HepG2 (cell line): ENCODE results near the gene GPC6. TPM values are rescaled to one million over a fixed set of nuclear protein-coding genes. Genes with fewer than 3 reads are reported as not detected.

Source experiments
- ATAC-seq: fragments of 200-7000 bp; cut with Tn5 transposase; 3 replicates; pipeline ENCODE4 v1.9.1; 2020; ENCODE audit warnings: mild to moderate bottlenecking, moderate library complexity
- BruUV-seq: library from RNA; stranded (reverse); fragments of 400-500 nt; replicated peaks from 2 replicates; lab custom pipeline; 2021; lab: Mats Ljungman, UMichigan
- CTCF ChIA-PET: fragments of 300-600 bp; formaldehyde crosslinking; extraction: SDS; loops from one replicate; lab custom pipeline; 2021; ENCODE audit warnings: low total read pairs, inconsistent platforms, low intra/inter-chr PET ratio; lab: Yijun Ruan, JAX
- POLR2A ChIA-PET: fragments of 350-600 bp; sonication (Branson Sonifier 250); formaldehyde crosslinking; loops from one replicate; lab custom pipeline; 2020; ENCODE audit warnings: antibody characterized with exemption, inconsistent platforms; lab: Yijun Ruan, JAX
- DNase-seq: peaks from one replicate; pipeline ENCODE4 v3.0.0-alpha.2; 2015; ENCODE audit warnings: low spot score
- FAIRE-seq: peaks from 3 replicates; lab custom pipeline; 2011; peaks lifted over from hg19 to GRCh38; lab: Jason Lieb, UNC
- H2AFZ ChIP-seq: one replicate; pipeline ENCODE4 v1.6.1; 2011; ENCODE audit warnings: low read length, inconsistent platforms
- H3K27ac ChIP-seq: fragments of 300-600 bp; 3 replicates; pipeline ENCODE4 v1.8.0; 2011; ENCODE audit warnings: mixed run types, mild to moderate bottlenecking, mixed read lengths, low read length, inconsistent platforms; ENCODE audit not compliant: insufficient read depth; ENCODE audit errors: extremely low read length
- H3K27me3 ChIP-seq, 2 experiments: fragments of 200-600 bp in 1 of 2; 2 replicates in 1 of 2; 3 replicates in 1 of 2; pipeline versions ENCODE4 v1.6.0 to v1.8.0; 2011; ENCODE audit warnings: low read length in 2 of 2, mild to moderate bottlenecking in 2 of 2, moderate library complexity in 2 of 2, inconsistent platforms in 1 of 2; ENCODE audit not compliant: insufficient read depth in 2 of 2, control insufficient read depth in 1 of 2
- H3K36me3 ChIP-seq, 2 experiments: fragments of 200-600 bp in 1 of 2; replicated peaks in 1 of 2; 2 replicates in 1 of 2; 3 replicates in 1 of 2; pipeline versions ENCODE4 v1.5.1 to v1.8.0; 2011; ENCODE audit warnings: low read length in 2 of 2, inconsistent platforms in 1 of 2; ENCODE audit not compliant: insufficient read depth in 2 of 2, control insufficient read depth in 1 of 2
- H3K4me1 ChIP-seq: 2 replicates; pipeline ENCODE4 v1.5.1; 2012; ENCODE audit warnings: low read length, inconsistent platforms; ENCODE audit not compliant: insufficient read depth
- H3K4me2 ChIP-seq: 2 replicates; pipeline ENCODE4 v1.6.0; 2011; ENCODE audit warnings: low read depth, low read length, inconsistent platforms
- H3K4me3 ChIP-seq, 3 experiments: fragments of 200-600 bp in 1 of 3; sonication (generic), shearing (Covaris generic) in 1 of 3; replicated peaks in 1 of 3; 2 replicates each; pipeline ENCODE4 v1.5.1; 2011 to 2016; ENCODE audit warnings: low read length in 3 of 3, inconsistent platforms in 2 of 3, low read depth in 2 of 3, mild to moderate bottlenecking in 2 of 3, control low read depth in 1 of 3, mixed read lengths in 1 of 3; ENCODE audit not compliant: insufficient read depth in 1 of 3
- H3K79me2 ChIP-seq: one replicate; pipeline ENCODE4 v1.6.1; 2011; ENCODE audit warnings: low read length, inconsistent platforms; ENCODE audit not compliant: insufficient read depth
- H3K9ac ChIP-seq: 2 replicates; pipeline ENCODE4 v1.6.0; 2011; ENCODE audit warnings: mild to moderate bottlenecking, low read depth, low read length, inconsistent platforms; ENCODE audit not compliant: insufficient read depth
- H3K9me3 ChIP-seq: 2 replicates; pipeline ENCODE4 v1.5.1; 2012; ENCODE audit warnings: mild to moderate bottlenecking, low read length
- H4K20me1 ChIP-seq: 2 replicates; pipeline ENCODE4 v1.6.0; 2011; ENCODE audit warnings: inconsistent platforms, mild to moderate bottlenecking, low read length, moderate library complexity; ENCODE audit not compliant: insufficient read depth
- BRD4 ChIP-seq: sonication (generic); formaldehyde crosslinking; IDR thresholded peaks from 2 replicates; pipeline ENCODE4 v1.4.0; 2020; ENCODE audit warnings: missing genetic modification reagents
- DMTF1 ChIP-seq: sonication (generic); formaldehyde crosslinking; IDR thresholded peaks from 2 replicates; pipeline ENCODE4 v1.4.0; 2020; ENCODE audit warnings: mild to moderate bottlenecking, missing genetic modification reagents
- ELK4 ChIP-seq: sonication (generic); formaldehyde crosslinking; IDR thresholded peaks from 2 replicates; pipeline ENCODE4 v1.9.0; 2021; ENCODE audit warnings: missing genetic modification reagents, borderline replicate concordance
- FOSL2 ChIP-seq: sonication (generic); formaldehyde crosslinking; IDR thresholded peaks from 2 replicates; pipeline ENCODE4 v1.4.0; 2020; ENCODE audit warnings: missing genetic modification reagents
- LBX2 ChIP-seq: sonication (generic); formaldehyde crosslinking; IDR thresholded peaks from 2 replicates; pipeline ENCODE4 v1.5.0; 2020; ENCODE audit warnings: missing genetic modification reagents, mild to moderate bottlenecking, borderline replicate concordance
- ZNF790 ChIP-seq: sonication (generic); formaldehyde crosslinking; IDR thresholded peaks from 2 replicates; pipeline ENCODE4 v1.8.0; 2022; ENCODE audit warnings: missing genetic modification reagents, mild to moderate bottlenecking, borderline replicate concordance
- ZNF816 ChIP-seq: sonication (generic); formaldehyde crosslinking; IDR thresholded peaks from 2 replicates; pipeline ENCODE4 v1.8.0; 2022; ENCODE audit warnings: missing genetic modification reagents, mild to moderate bottlenecking, borderline replicate concordance
- WGBS: methylation state at CpG from one replicate; pipeline ENCODE4 v1.1.6; 2017; ENCODE audit warnings: low lambda C conversion rate; 5-methylcytosine and 5-hydroxymethylcytosine counted together
- in situ Hi-C: cut with HindIII; loops from 2 replicates; pipeline ENCODE4 v1.10.0; 2017; ENCODE audit warnings: low pct_unique_long_range_greater_than_20kb; ENCODE audit not compliant: extremely low pct_ligation_motif_present
- intact Hi-C: fragments of 100-400 bp; cut with micrococcal nuclease; formaldehyde crosslinking; loops from one replicate; pipeline ENCODE4 v1.10.0; 2022; ENCODE audit not compliant: unreplicated experiment
- polyA plus RNA-seq, 8 experiments: library from polyadenylated mRNA; depleted of rRNA in 3 of 8; stranded (reverse) in 7 of 8; unstranded in 1 of 8; fragments of >200 nt; fragmentation: Illumina TruSeq in 4 of 8; extraction: Trizol in 4 of 8; gene quantifications; 2 replicates each; pipeline versions ENCODE4 v1.2.1 to v1.2.3, GENCODE V29; 2011 to 2016; ENCODE audit warnings: low read depth in 4 of 8, missing spikeins in 1 of 8, mixed read lengths in 1 of 8; ENCODE audit not compliant: insufficient read depth in 1 of 8
- total RNA-seq, 5 experiments: library from RNA; depleted of rRNA; stranded (reverse); fragments of >200 nt; fragmentation: Illumina TruSeq; extraction: Trizol; gene quantifications; 2 replicates each; pipeline ENCODE4 v1.2.3, GENCODE V29; 2016; ENCODE audit warnings: low read depth in 1 of 5

The GPC6 gene
- total and polyA plus RNA-seq, 2 of the 13 experiments (the other 11 are each of a cell fraction or from before 2014, with no cell fraction given): 24.5 to 33.9 TPM

- Histone ChIP-seq H3K9ac (no peak overlapping the region), H3K9me3 (no peaks in the 10 kb centered on the region), H2AFZ (no peak overlapping the region), H3K4me3 (no peak overlapping the region), H3K27me3 (no peaks in the 10 kb centered on the region), H4K20me1 (no peaks in the 10 kb centered on the region), H3K79me2 (peaks cover 31% of the 10 kb centered on the region), H3K36me3 (no peaks in the 10 kb centered on the region), H3K4me2 (no peak overlapping the region), H3K4me1 (peaks cover 32% of the 10 kb centered on the region), H3K27ac (no peak overlapping the region)
- TF ChIP-seq DMTF1 (CRISPR knock-in tag) (no peak), LBX2 (no peak), ZNF790 (CRISPR knock-in tag) (no peak), BRD4 (CRISPR knock-in tag) (no peak), ZNF816 (CRISPR knock-in tag) (no peak), FOSL2 (no peak), ELK4 (CRISPR knock-in tag) (no peak)
- no TSS peak for BruUV-seq
- WGBS: 94% methylated on average over 4 of the region's 4 CpGs
- CTCF ChIA-PET: no interaction called here
- POLR2A ChIA-PET: no interaction called here
- DNase-seq: no peak
- FAIRE-seq: no peak
- ATAC-seq: no peak
- intact Hi-C loops (no loop called here), in situ Hi-C loops (no loop called here)
These were observed 28.2 kb downstream of the GPC6 start for GRCh38 chr13:93254775-93255174.
